AG09309 (cell line): ENCODE data around the gene GNA14.

ENCODE experiments used
- DNase-seq: peaks from one replicate; pipeline ENCODE4 v3.0.0-alpha.2; 2010; ENCODE audit warnings: low read depth
- H3K4me3 ChIP-seq: 2 replicates; pipeline ENCODE4 v1.5.1; 2011; ENCODE audit warnings: mild to moderate bottlenecking, low read depth, low read length, moderate library complexity; ENCODE audit not compliant: control insufficient read depth
- CTCF ChIP-seq: IDR thresholded peaks from 2 replicates; pipeline ENCODE4 v1.5.1; 2011; ENCODE audit warnings: mild to moderate bottlenecking, low read depth, low read length, inconsistent platforms; ENCODE audit not compliant: insufficient read depth, control insufficient read depth; ENCODE audit errors: missing control alignments

The GNA14 gene

DNA sequence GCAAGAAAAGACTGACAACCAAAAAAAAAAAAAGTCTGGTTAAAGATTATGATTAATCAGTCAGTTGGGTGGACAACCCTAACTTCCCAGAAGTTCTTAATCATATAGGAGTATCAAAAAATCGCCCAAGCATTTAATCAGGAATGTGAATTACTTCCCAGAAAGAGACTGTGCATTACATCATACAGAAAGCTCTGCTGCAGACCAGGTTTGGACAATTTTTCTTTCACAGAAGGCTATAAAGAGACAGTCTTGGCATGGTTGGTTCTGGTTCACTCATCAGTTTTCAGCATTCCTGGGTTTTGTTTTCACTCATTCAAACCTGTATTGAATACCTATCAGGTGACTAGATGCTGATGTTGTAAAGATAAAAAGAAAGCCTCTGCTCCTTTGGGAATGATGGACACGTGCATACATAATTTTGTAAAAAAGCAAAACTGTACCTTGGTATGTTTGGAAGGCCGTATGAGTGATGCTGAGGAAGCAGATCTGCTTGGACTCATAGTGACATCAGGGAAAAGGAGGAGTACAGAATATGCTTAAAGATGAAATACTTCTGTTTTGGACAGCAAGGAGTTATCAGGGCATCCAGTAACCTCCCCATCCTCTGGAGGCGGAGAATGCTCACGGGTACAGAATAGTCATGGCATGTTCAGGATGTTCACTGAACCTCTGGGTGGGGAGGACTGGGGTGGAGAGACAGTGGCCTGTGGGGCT, 178.4 kb downstream of the GNA14 start:
- DNase-seq = peak; percentile 35
- H3K4me3 ChIP-seq = no peak overlapping the region
- no peak for TF ChIP-seq CTCF

- H3K4me3 ChIP-seq = no peak overlapping the region
- TF ChIP-seq CTCF = no peak
- no peak for DNase-seq
Observed at GRCh38 chr9:77464661-77465060, 183.5 kb downstream of the GNA14 start.

- no peak for TF ChIP-seq CTCF
- H3K4me3 ChIP-seq = no peak overlapping the region
- no peak for DNase-seq
Observed at GRCh38 chr9:77463151-77463550, 185.0 kb downstream of the GNA14 start.

- DNase-seq = no peak
- no peak for TF ChIP-seq CTCF
- H3K4me3 ChIP-seq = no peak overlapping the region
Observed at GRCh38 chr9:77462066-77462465, 186.1 kb downstream of the GNA14 start.

GRCh38 chr9:77460938-77461337, 187.2 kb downstream of the GNA14 start:
- DNase-seq = no peak
- TF ChIP-seq CTCF = no peak

GRCh38 chr9:77457916-77458592, 190.1 kb downstream of the GNA14 start:
- peak; percentile 32 for DNase-seq
- H3K4me3 ChIP-seq = no peak overlapping the region
- TF ChIP-seq CTCF = peak; percentile 91

More at GRCh38 chr9:77460938-77461337, 187.2 kb downstream of the GNA14 start:
- H3K4me3 ChIP-seq = no peak overlapping the region
